CD4-positive, alpha-beta T cell (primary cell): ENCODE data around the gene NANOS2. TPM values are rescaled to one million over a fixed set of nuclear protein-coding genes. Genes with fewer than 3 reads are reported as not detected.

Experiments used
- ATAC-seq: fragments of 200-7000 bp; cut with Tn5 transposase; one replicate; pipeline ENCODE4 v1.10.0; 2022; ENCODE audit warnings: mild to moderate bottlenecking; ENCODE audit not compliant: poor library complexity
- CTCF ChIA-PET: fragments of 350-600 bp; sonication (Branson Sonifier 250); formaldehyde crosslinking; loops from one replicate; lab custom pipeline; 2021; ENCODE audit warnings: antibody characterized with exemption, inconsistent platforms; lab: Charles Lee
- POLR2A ChIA-PET: fragments of 350-600 bp; sonication (Branson Sonifier 250); formaldehyde crosslinking; loops from one replicate; lab custom pipeline; 2021; ENCODE audit warnings: antibody characterized with exemption, inconsistent platforms; lab: Charles Lee
- DNase-seq, 14 experiments: peaks; one replicate each; pipeline ENCODE4 v3.0.0-alpha.2; 2013 to 2020; ENCODE audit warnings: mixed read lengths in 2 of 14
- H3K27ac ChIP-seq, 2 donors: one replicate each; pipeline versions ENCODE4 v1.5.1 to v1.7.0; 2013; ENCODE audit warnings: low read length in 2 of 2, low read depth in 1 of 2, mild to moderate bottlenecking in 1 of 2
- H3K27me3 ChIP-seq, 2 experiments: 1 replicate in 1 of 2; 2 replicates in 1 of 2; pipeline versions ENCODE4 v1.6.1 to v1.7.0; 2013; ENCODE audit warnings: low read length in 2 of 2, control low read depth in 1 of 2, mild to moderate bottlenecking in 1 of 2, moderate library complexity in 1 of 2; ENCODE audit not compliant: insufficient read depth in 2 of 2, control insufficient read depth in 1 of 2
- H3K36me3 ChIP-seq: one replicate; pipeline ENCODE4 v1.6.1; 2013; ENCODE audit warnings: low read length, control low read depth; ENCODE audit not compliant: insufficient read depth
- H3K4me1 ChIP-seq: one replicate; pipeline ENCODE4 v1.6.1; 2013; ENCODE audit warnings: low read length, control low read depth; ENCODE audit not compliant: insufficient read depth
- H3K4me3 ChIP-seq: one replicate; pipeline ENCODE4 v1.5.1; 2013; ENCODE audit warnings: mild to moderate bottlenecking, low read length, moderate library complexity
- H3K9me3 ChIP-seq, 2 experiments: 1 replicate in 1 of 2; 2 replicates in 1 of 2; pipeline versions ENCODE4 v1.6.1 to v1.7.0; 2013; ENCODE audit warnings: low read length in 2 of 2, mild to moderate bottlenecking in 2 of 2, control low read depth in 1 of 2, moderate library complexity in 1 of 2; ENCODE audit not compliant: control insufficient read depth in 1 of 2, insufficient read depth in 1 of 2
- H3K27ac Mint-ChIP-seq: one replicate; pipeline ENCODE4 v1.8.0; 2020; ENCODE audit warnings: mixed read lengths
- H3K27me3 Mint-ChIP-seq: one replicate; pipeline ENCODE4 v1.8.0; 2021; ENCODE audit warnings: mixed read lengths
- H3K36me3 Mint-ChIP-seq: one replicate; pipeline ENCODE4 v1.8.0; 2021; ENCODE audit warnings: low read depth, mixed read lengths
- H3K4me1 Mint-ChIP-seq: one replicate; pipeline ENCODE4 v1.8.0; 2021; ENCODE audit warnings: low read depth, mixed read lengths
- H3K4me3 Mint-ChIP-seq: one replicate; pipeline ENCODE4 v1.8.0; 2020; ENCODE audit warnings: mild to moderate bottlenecking, mixed read lengths
- H3K9me3 Mint-ChIP-seq: one replicate; pipeline ENCODE4 v1.8.0; 2020; ENCODE audit warnings: mixed read lengths
- CTCF ChIP-seq: fragments of 200-600 bp; IDR thresholded peaks from one replicate; pipeline ENCODE4 v1.8.0; 2022; ENCODE audit warnings: antibody characterized with exemption, mild to moderate bottlenecking
- intact Hi-C, 2 experiments: fragments of 100-400 bp; cut with DNase I in 1 of 2; cut with micrococcal nuclease in 1 of 2; formaldehyde crosslinking; loops; one replicate each; pipeline versions ENCODE4 v1.15.1 to v1.9.0; 2023 to 2025; cut with DNase I, micrococcal nuclease
- total RNA-seq, 174 experiments: library from RNA in 2 of 174; stranded (reverse) in 2 of 174; gene quantifications; one replicate each; pipeline ENCODE4 v1.2.3 and lab custom pipeline; 2021 to 2026

NANOS2 gene
- total RNA-seq, 2 experiments from 2014 or later: not detected

- ATAC-seq: peak; percentile 37
- peak; percentile 99 for TF ChIP-seq CTCF
- ChIA-PET POLR2A (interaction anchor here (0.9 to 1.5 kb wide), 2 partner anchors 112 to 114 kb away, joined by 3 to 4 read pairs; partner anchors contain the start of genes CCDC61 and SIX5), CTCF (interaction anchor here (0.6 to 1.9 kb wide), 3 partner anchors 19 to 593 kb away, joined by 4 to 14 read pairs (median 7); partner anchors contain the start of genes FOXA3 and SYMPK)
- Mint-ChIP-seq H3K27ac (peak overlapping the region; percentile 77), H3K36me3 (peaks cover 18% of the 10 kb centered on the region), H3K27me3 (peaks cover 10% of the 10 kb centered on the region), H3K4me3 (peak overlapping the region; percentile 84), H3K4me1 (peaks cover 35% of the 10 kb centered on the region), H3K9me3 (no peaks in the 10 kb centered on the region)
- no peaks in the 10 kb centered on the region for H3K9me3 ChIP-seq
- no peaks in the 10 kb centered on the region for H3K27me3 ChIP-seq
- peaks cover 5% of the 10 kb centered on the region for H3K36me3 ChIP-seq
- H3K4me1 ChIP-seq: peaks cover 46% of the 10 kb centered on the region
- no peak overlapping the region for H3K27ac ChIP-seq
- H3K4me3 ChIP-seq: peak overlapping the region; percentile 29
- intact Hi-C loops: loop anchor here (1.0 to 2.0 kb wide), 4 partner anchors 19 to 113 kb away; partner anchors contain the start of gene FOXA3 (in 1 of the 2)
- DNase-seq: peak; percentile 70 to 93 (median 80)
These were observed 31.7 kb downstream of the NANOS2 start for GRCh38 chr19:45882652-45883585.

DNA sequence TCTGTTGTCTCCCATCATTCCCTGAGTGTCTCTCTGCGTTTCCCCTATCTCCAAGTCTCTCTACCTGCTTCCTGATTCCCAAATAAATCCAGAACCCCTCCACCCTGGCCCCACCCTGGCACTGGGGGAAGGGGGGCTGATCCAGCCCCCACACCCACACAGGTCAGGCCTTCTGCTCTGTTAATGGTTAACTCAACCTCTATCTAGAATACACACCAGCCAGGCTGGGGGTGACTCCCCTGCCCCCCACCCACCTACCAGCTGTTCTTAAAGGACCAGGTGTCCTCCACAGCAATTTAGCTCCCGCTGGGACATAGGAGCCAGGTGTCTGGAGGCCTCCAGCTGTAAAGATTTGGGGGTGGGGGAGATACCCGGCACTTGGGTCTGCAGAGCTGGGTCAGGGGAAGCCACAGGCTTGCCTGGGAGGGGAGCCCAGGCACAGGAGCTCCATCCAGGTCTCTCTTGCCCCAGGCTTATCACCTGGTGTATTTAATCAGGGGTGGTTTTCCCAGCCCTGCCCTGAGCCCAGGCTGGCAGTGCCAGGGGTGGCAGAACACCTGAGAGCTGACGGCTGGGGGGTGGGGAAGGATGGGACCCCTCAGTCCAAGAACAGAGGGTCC lies 32.6 kb downstream of the NANOS2 start:
- ChIA-PET POLR2A (interaction anchor here (0.9 to 1.5 kb wide), 2 partner anchors 113 kb away, joined by 3 to 4 read pairs; partner anchors contain the start of genes CCDC61 and SIX5), CTCF (interaction anchor here (1.6 to 1.9 kb wide), 2 partner anchors 18 to 65 kb away, joined by 7 to 14 read pairs; partner anchors contain the start of genes FOXA3 and SYMPK)
- H3K4me1 Mint-ChIP-seq: peaks cover 40% of the 10 kb centered on the region
- H3K4me3 Mint-ChIP-seq: peak overlapping the region; percentile 18
- Histone ChIP-seq H3K36me3 (peaks cover 5% of the 10 kb centered on the region), H3K9me3 (peaks cover 0 to 2% of the 10 kb centered on the region in 2 experiments), H3K27ac (no peak overlapping the region), H3K4me1 (peaks cover 46% of the 10 kb centered on the region), H3K4me3 (no peak overlapping the region), H3K27me3 (no peaks in the 10 kb centered on the region)
- H3K27ac Mint-ChIP-seq: no peak overlapping the region
- TF ChIP-seq CTCF: no peak
- ATAC-seq (no peak), DNase-seq (no peak)
- H3K27me3 Mint-ChIP-seq: peaks cover 19% of the 10 kb centered on the region
- H3K36me3 Mint-ChIP-seq: peaks cover 18% of the 10 kb centered on the region
- H3K9me3 Mint-ChIP-seq: no peaks in the 10 kb centered on the region
- intact Hi-C loops: loop anchor here in 1 of 2 experiments (1.0 to 2.0 kb wide), 2 partner anchors 18 to 65 kb away; partner anchors contain the start of gene FOXA3
